Measurements from ENCODE around the gene OLIG1. TPM values are rescaled to one million over a fixed set of nuclear protein-coding genes. Genes with fewer than 3 reads are reported as not detected.

OLIG1 gene
- total RNA-seq, 1 donor = not detected

- no peak for DNase-seq (ENCODE audit: insufficient read length, low spot score, missing footprints)
- H2AFZ ChIP-seq (ENCODE audit: low read length) = no peak overlapping the region
- no peak for TF ChIP-seq CTCF (IDR thresholded peaks at IDR 0.05; ENCODE audit: extremely low read depth, low read depth, low read length)
- no peaks in the 10 kb centered on the region for H4K20me1 ChIP-seq (ENCODE audit: insufficient read depth, low read length)
- H3K27me3 ChIP-seq (ENCODE audit: insufficient read depth, low read length) = peaks cover 100% of the 10 kb centered on the region
- H3K4me2 ChIP-seq (ENCODE audit: insufficient read depth, low read length) = no peak overlapping the region
- no peaks in the 10 kb centered on the region for H3K79me2 ChIP-seq (ENCODE audit: insufficient read depth, low read length)
- no peak overlapping the region for H3K27ac ChIP-seq (ENCODE audit: low read depth, low read length)
- no peaks in the 10 kb centered on the region for H3K36me3 ChIP-seq (ENCODE audit: insufficient read depth, low read length)
- no peak overlapping the region for H3K4me3 ChIP-seq (ENCODE audit: insufficient read depth, low read length)
- no peaks in the 10 kb centered on the region for H3K9me3 ChIP-seq (ENCODE audit: low read depth, low read length)
- H3K4me1 ChIP-seq (ENCODE audit: insufficient read depth, low read length) = no peaks in the 10 kb centered on the region
Measured at GRCh38 chr21:33026443-33026858, 43.5 kb upstream of the OLIG1 start.

GRCh38 chr21:33026878-33027400 lies 43.0 kb upstream of the OLIG1 start:
- Histone ChIP-seq H3K27me3 (ENCODE audit: insufficient read depth, low read length) (peaks cover 100% of the 10 kb centered on the region), H3K9me3 (ENCODE audit: low read depth, low read length) (no peaks in the 10 kb centered on the region), H3K27ac (ENCODE audit: low read depth, low read length) (no peak overlapping the region), H4K20me1 (ENCODE audit: insufficient read depth, low read length) (no peaks in the 10 kb centered on the region), H3K4me2 (ENCODE audit: insufficient read depth, low read length) (no peak overlapping the region), H3K4me1 (ENCODE audit: insufficient read depth, low read length) (no peaks in the 10 kb centered on the region), H3K4me3 (ENCODE audit: insufficient read depth, low read length) (no peak overlapping the region), H3K79me2 (ENCODE audit: insufficient read depth, low read length) (no peaks in the 10 kb centered on the region), H3K36me3 (ENCODE audit: insufficient read depth, low read length) (no peaks in the 10 kb centered on the region), H2AFZ (ENCODE audit: low read length) (no peak overlapping the region)
- peak; percentile 90 for DNase-seq (ENCODE audit: insufficient read length, low spot score, missing footprints)
- no peak for TF ChIP-seq CTCF (IDR thresholded peaks at IDR 0.05; ENCODE audit: extremely low read depth, low read depth, low read length)

- H3K79me2 ChIP-seq (ENCODE audit: insufficient read depth, low read length) = no peaks in the 10 kb centered on the region
- no peak overlapping the region for H3K27ac ChIP-seq (ENCODE audit: low read depth, low read length)
- no peaks in the 10 kb centered on the region for H3K9me3 ChIP-seq (ENCODE audit: low read depth, low read length)
- no peak overlapping the region for H2AFZ ChIP-seq (ENCODE audit: low read length)
- DNase-seq (ENCODE audit: insufficient read length, low spot score, missing footprints) = peak; percentile 82
- no peak overlapping the region for H3K4me2 ChIP-seq (ENCODE audit: insufficient read depth, low read length)
- H3K27me3 ChIP-seq (ENCODE audit: insufficient read depth, low read length) = peaks cover 100% of the 10 kb centered on the region
- no peaks in the 10 kb centered on the region for H3K36me3 ChIP-seq (ENCODE audit: insufficient read depth, low read length)
- H4K20me1 ChIP-seq (ENCODE audit: insufficient read depth, low read length) = no peaks in the 10 kb centered on the region
- no peaks in the 10 kb centered on the region for H3K4me1 ChIP-seq (ENCODE audit: insufficient read depth, low read length)
- no peak overlapping the region for H3K4me3 ChIP-seq (ENCODE audit: insufficient read depth, low read length)
- no peak for TF ChIP-seq CTCF (IDR thresholded peaks at IDR 0.05; ENCODE audit: extremely low read depth, low read depth, low read length)
Measured at GRCh38 chr21:33027401-33028286, 42.3 kb upstream of the OLIG1 start.

- DNase-seq (ENCODE audit: insufficient read length, low spot score, missing footprints) = peak; percentile 78
- Histone ChIP-seq H3K4me1 (ENCODE audit: insufficient read depth, low read length) (no peaks in the 10 kb centered on the region), H3K4me3 (ENCODE audit: insufficient read depth, low read length) (no peak overlapping the region), H3K27me3 (ENCODE audit: insufficient read depth, low read length) (peaks cover 98% of the 10 kb centered on the region), H3K36me3 (ENCODE audit: insufficient read depth, low read length) (no peaks in the 10 kb centered on the region), H3K27ac (ENCODE audit: low read depth, low read length) (no peak overlapping the region), H3K4me2 (ENCODE audit: insufficient read depth, low read length) (no peak overlapping the region), H2AFZ (ENCODE audit: low read length) (no peak overlapping the region), H3K79me2 (ENCODE audit: insufficient read depth, low read length) (no peaks in the 10 kb centered on the region), H4K20me1 (ENCODE audit: insufficient read depth, low read length) (no peaks in the 10 kb centered on the region), H3K9me3 (ENCODE audit: low read depth, low read length) (no peaks in the 10 kb centered on the region)
- TF ChIP-seq CTCF (IDR thresholded peaks at IDR 0.05; ENCODE audit: extremely low read depth, low read depth, low read length) = no peak
Measured at GRCh38 chr21:33028287-33028670, 41.7 kb upstream of the OLIG1 start.

Data from osteoblast (primary cell).